Mesendoderm (in vitro differentiated cells): Measurements from ENCODE around the gene EML2.

Source experiments
- DNase-seq: peaks from one replicate; pipeline ENCODE4 v3.0.0; 2013
- H2AK5ac ChIP-seq: 2 replicates; pipeline ENCODE4 v1.6.1; 2013; ENCODE audit warnings: low read length, inconsistent platforms
- H2BK120ac ChIP-seq: 2 replicates; pipeline ENCODE4 v1.6.1; 2013; ENCODE audit warnings: low read depth, mild to moderate bottlenecking, low read length, moderate library complexity, mixed read lengths
- H2BK15ac ChIP-seq: replicated peaks from 2 replicates; pipeline ENCODE4 v1.6.1; 2013; ENCODE audit warnings: low read depth, mild to moderate bottlenecking, moderate library complexity
- H2BK5ac ChIP-seq: 2 replicates; pipeline ENCODE4 v1.6.1; 2013; ENCODE audit warnings: low read length, inconsistent platforms
- H3K18ac ChIP-seq: 2 replicates; pipeline ENCODE4 v1.6.1; 2013; ENCODE audit warnings: mild to moderate bottlenecking, low read length, mixed read lengths
- H3K23ac ChIP-seq: one replicate; pipeline ENCODE4 v1.6.1; 2013; ENCODE audit warnings: low read length
- H3K27ac ChIP-seq: 2 replicates; pipeline ENCODE4 v1.5.1; 2013; ENCODE audit warnings: low read depth, mild to moderate bottlenecking, inconsistent platforms, low read length, moderate library complexity
- H3K27me3 ChIP-seq: 2 replicates; pipeline ENCODE4 v1.6.1; 2013; ENCODE audit warnings: low read length, control low read depth, mild to moderate bottlenecking, inconsistent platforms; ENCODE audit not compliant: insufficient read depth, poor library complexity
- H3K36me3 ChIP-seq: 2 replicates; pipeline ENCODE4 v1.6.1; 2013; ENCODE audit warnings: low read length, inconsistent platforms; ENCODE audit not compliant: control insufficient read depth, insufficient read depth
- H3K4ac ChIP-seq: one replicate; pipeline ENCODE4 v1.6.1; 2013; ENCODE audit warnings: low read depth, mild to moderate bottlenecking, low read length, moderate library complexity
- H3K4me1 ChIP-seq: 2 replicates; pipeline ENCODE4 v1.6.1; 2013; ENCODE audit warnings: low read depth, low read length, inconsistent platforms; ENCODE audit not compliant: control insufficient read depth
- H3K4me2 ChIP-seq: 2 replicates; pipeline ENCODE4 v1.6.1; 2013; ENCODE audit warnings: low read length
- H3K4me3 ChIP-seq: 2 replicates; pipeline ENCODE4 v1.5.1; 2013; ENCODE audit warnings: mild to moderate bottlenecking, low read length
- H3K56ac ChIP-seq: one replicate; pipeline ENCODE4 v1.6.1; 2013; ENCODE audit warnings: low read length
- H3K79me1 ChIP-seq: 2 replicates; pipeline ENCODE4 v1.6.1; 2013; ENCODE audit warnings: low read length, inconsistent platforms
- H3K79me2 ChIP-seq: 2 replicates; pipeline ENCODE4 v1.6.1; 2013; ENCODE audit warnings: mild to moderate bottlenecking, low read length; ENCODE audit not compliant: control insufficient read depth, insufficient read depth
- H3K9ac ChIP-seq: 2 replicates; pipeline ENCODE4 v1.6.1; 2013; ENCODE audit warnings: low read length, inconsistent platforms
- H4K5ac ChIP-seq: one replicate; pipeline ENCODE4 v1.6.1; 2013; ENCODE audit warnings: low read length
- H4K8ac ChIP-seq: one replicate; pipeline ENCODE4 v1.6.1; 2013; ENCODE audit warnings: low read depth, mild to moderate bottlenecking, control low read depth, low read length, moderate library complexity
- WGBS: extraction: QIAGEN DNeasy Blood & Tissue Kit; methylation state at CpG from one replicate; pipeline ENCODE4 v1.1.7; 2013; ENCODE audit warnings: low lambda C conversion rate, missing lambda C conversion rate; ENCODE audit not compliant: insufficient coverage; ENCODE audit errors: extremely low coverage; 5-methylcytosine and 5-hydroxymethylcytosine counted together

EML2 gene

GRCh38 chr19:45585158-45585577 lies 54.0 kb downstream of the EML2 start:
- Histone ChIP-seq H2AK5ac (peak overlapping the region; percentile 12), H3K27me3 (no peaks in the 10 kb centered on the region), H3K4ac (no peak overlapping the region), H3K23ac (no peak overlapping the region), H2BK15ac (no peak overlapping the region), H3K18ac (no peak overlapping the region), H2BK120ac (no peak overlapping the region), H3K56ac (peak overlapping the region; percentile 73), H2BK5ac (no peak overlapping the region), H3K27ac (no peak overlapping the region), H3K79me2 (no peaks in the 10 kb centered on the region), H3K4me2 (peak overlapping the region; percentile 70), H4K5ac (peak overlapping the region; percentile 1), H3K36me3 (no peaks in the 10 kb centered on the region), H3K9ac (peak overlapping the region; percentile 61), H3K4me3 (peak overlapping the region; percentile 24), H3K4me1 (no peaks in the 10 kb centered on the region), H3K79me1 (peaks cover 2% of the 10 kb centered on the region), H4K8ac (no peak overlapping the region)
- no peak for DNase-seq
- no CpG with 5 or more reads among the region's 7 CpGs for WGBS

- peak within 1 kb of the TSS; percentile 96 for H3K56ac ChIP-seq
- no peaks in the 10 kb centered on the region for H3K79me2 ChIP-seq
- H2BK120ac ChIP-seq, result no peak within 1 kb of the TSS
- peak within 1 kb of the TSS; percentile 94 for H3K4me2 ChIP-seq
- H4K8ac ChIP-seq, result peak within 1 kb of the TSS; percentile 88
- H3K27ac ChIP-seq, result peak within 1 kb of the TSS; percentile 79
- H3K23ac ChIP-seq, result no peak within 1 kb of the TSS
- peak within 1 kb of the TSS; percentile 77 for H4K5ac ChIP-seq
- peak within 1 kb of the TSS; percentile 12 for H2AK5ac ChIP-seq
- peak within 1 kb of the TSS; percentile 54 for H2BK5ac ChIP-seq
- H3K9ac ChIP-seq, result peak within 1 kb of the TSS; percentile 89
- H3K79me1 ChIP-seq, result peaks cover 2% of the 10 kb centered on the region
- H3K36me3 ChIP-seq, result no peaks in the 10 kb centered on the region
- peak within 1 kb of the TSS; percentile 87 for H3K18ac ChIP-seq
- no peak within 1 kb of the TSS for H2BK15ac ChIP-seq
- H3K4ac ChIP-seq, result peak within 1 kb of the TSS; percentile 95
- no CpG with 5 or more reads among the region's 63 CpGs for WGBS
- no peaks in the 10 kb centered on the region for H3K27me3 ChIP-seq
- peak; percentile 100 for DNase-seq
- peak within 1 kb of the TSS; percentile 70 for H3K4me3 ChIP-seq
- H3K4me1 ChIP-seq, result no peaks in the 10 kb centered on the region
Observed at GRCh38 chr19:45584332-45585157, 54.7 kb downstream of the EML2 start, which contains the start of gene OPA3. Gene OPA3 (minus strand): TSS chr19:45584802. CDS start chr19:45584764, 38 bp downstream.

- no peak overlapping the region for H4K5ac ChIP-seq
- H3K4me3 ChIP-seq, result no peak overlapping the region
- no peaks in the 10 kb centered on the region for H3K4me1 ChIP-seq
- no peaks in the 10 kb centered on the region for H3K79me2 ChIP-seq
- no peak overlapping the region for H3K4ac ChIP-seq
- peaks cover 2% of the 10 kb centered on the region for H3K79me1 ChIP-seq
- no peak overlapping the region for H4K8ac ChIP-seq
- H3K36me3 ChIP-seq, result no peaks in the 10 kb centered on the region
- DNase-seq, result no peak
- no peak overlapping the region for H3K23ac ChIP-seq
- H3K18ac ChIP-seq, result no peak overlapping the region
- H3K27me3 ChIP-seq, result no peaks in the 10 kb centered on the region
- no peak overlapping the region for H2BK5ac ChIP-seq
- no peak overlapping the region for H3K27ac ChIP-seq
- no peak overlapping the region for H3K9ac ChIP-seq
- no peak overlapping the region for H3K4me2 ChIP-seq
- no peak overlapping the region for H2BK15ac ChIP-seq
- no peak overlapping the region for H3K56ac ChIP-seq
- WGBS, result no CpG with 5 or more reads among the region's 7 CpGs
- no peak overlapping the region for H2AK5ac ChIP-seq
- no peak overlapping the region for H2BK120ac ChIP-seq
Observed at GRCh38 chr19:45581576-45581975, 57.6 kb downstream of the EML2 start.

- Histone ChIP-seq H4K8ac (no peak overlapping the region), H3K36me3 (no peaks in the 10 kb centered on the region), H4K5ac (no peak overlapping the region), H3K56ac (no peak overlapping the region), H2AK5ac (no peak overlapping the region), H2BK120ac (no peak overlapping the region), H3K79me2 (no peaks in the 10 kb centered on the region), H3K18ac (no peak overlapping the region), H3K4me3 (no peak overlapping the region), H3K79me1 (peaks cover 2% of the 10 kb centered on the region), H3K27me3 (no peaks in the 10 kb centered on the region), H3K4ac (no peak overlapping the region), H2BK5ac (no peak overlapping the region), H2BK15ac (no peak overlapping the region), H3K9ac (no peak overlapping the region), H3K4me2 (no peak overlapping the region), H3K4me1 (no peaks in the 10 kb centered on the region), H3K23ac (no peak overlapping the region), H3K27ac (no peak overlapping the region)
- no peak for DNase-seq
- no CpG with 5 or more reads among the region's 5 CpGs for WGBS
Observed at GRCh38 chr19:45578861-45579260, 60.3 kb downstream of the EML2 start.

GRCh38 chr19:45577111-45577905 lies 61.9 kb downstream of the EML2 start:
- Histone ChIP-seq H3K23ac (no peak overlapping the region), H2BK5ac (no peak overlapping the region), H3K4me1 (no peaks in the 10 kb centered on the region), H3K79me2 (no peaks in the 10 kb centered on the region), H3K79me1 (peaks cover 1% of the 10 kb centered on the region), H2AK5ac (no peak overlapping the region), H4K8ac (no peak overlapping the region), H3K36me3 (no peaks in the 10 kb centered on the region), H3K4me3 (no peak overlapping the region), H3K56ac (no peak overlapping the region), H3K4ac (no peak overlapping the region), H3K18ac (no peak overlapping the region), H4K5ac (no peak overlapping the region), H3K9ac (no peak overlapping the region), H3K27ac (no peak overlapping the region), H3K4me2 (no peak overlapping the region), H3K27me3 (no peaks in the 10 kb centered on the region), H2BK15ac (no peak overlapping the region), H2BK120ac (no peak overlapping the region)
- peak; percentile 45 for DNase-seq
- no CpG with 5 or more reads among the region's 11 CpGs for WGBS
